HG03280 (cell line): ENCODE results near the gene OCIAD2.
"Not testable (repeated sequence)": the region's sequence is repeated elsewhere in the genome, so short reads cannot be mapped to it uniquely, and the experiment has no call there.

Experiments
- ATAC-seq: cut with Tn5 transposase; IDR thresholded peaks from one replicate; pipeline ENCODE4 v1.9.1; 2021; ENCODE audit warnings: mild to moderate bottlenecking, moderate library complexity; ENCODE audit not compliant: unreplicated experiment

OCIAD2 gene

DNA sequence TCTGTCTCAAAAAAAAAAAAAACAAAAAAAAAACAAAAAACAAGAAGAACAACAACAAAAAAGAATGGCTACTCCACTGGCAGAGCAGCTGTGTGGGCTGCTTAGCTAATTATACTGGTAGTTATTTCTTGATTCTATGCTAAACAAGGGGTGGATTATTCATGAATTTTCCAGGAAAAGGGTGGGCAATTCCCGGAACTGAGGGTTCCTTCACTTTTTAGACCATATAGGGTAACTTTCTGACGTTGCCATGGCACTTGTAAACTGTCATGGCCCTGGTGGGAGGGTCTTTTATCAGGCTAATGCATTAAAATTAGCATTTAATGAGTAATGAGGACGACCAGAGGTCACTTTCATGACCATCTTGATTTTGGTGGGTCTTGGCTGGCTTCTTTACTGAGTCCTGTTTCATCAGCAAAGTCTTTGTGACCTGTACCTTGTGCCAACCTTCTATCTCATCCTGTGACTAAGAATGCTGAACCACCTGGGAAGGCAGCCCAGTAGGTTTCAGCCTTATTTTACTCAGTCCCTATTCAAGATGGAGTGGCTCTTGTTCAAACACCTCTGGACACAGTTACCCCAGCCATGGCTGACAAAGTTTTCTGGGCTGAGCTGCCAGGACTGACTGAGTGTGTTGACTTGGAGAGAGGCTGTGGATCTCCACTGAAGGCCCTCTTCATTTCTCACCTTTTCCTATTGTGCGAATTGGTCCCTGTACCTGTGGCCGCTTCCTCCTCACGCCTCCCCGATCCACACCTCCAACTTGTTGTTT lies 1.3 kb upstream of the OCIAD2 start:
- no peak for ATAC-seq

DNA sequence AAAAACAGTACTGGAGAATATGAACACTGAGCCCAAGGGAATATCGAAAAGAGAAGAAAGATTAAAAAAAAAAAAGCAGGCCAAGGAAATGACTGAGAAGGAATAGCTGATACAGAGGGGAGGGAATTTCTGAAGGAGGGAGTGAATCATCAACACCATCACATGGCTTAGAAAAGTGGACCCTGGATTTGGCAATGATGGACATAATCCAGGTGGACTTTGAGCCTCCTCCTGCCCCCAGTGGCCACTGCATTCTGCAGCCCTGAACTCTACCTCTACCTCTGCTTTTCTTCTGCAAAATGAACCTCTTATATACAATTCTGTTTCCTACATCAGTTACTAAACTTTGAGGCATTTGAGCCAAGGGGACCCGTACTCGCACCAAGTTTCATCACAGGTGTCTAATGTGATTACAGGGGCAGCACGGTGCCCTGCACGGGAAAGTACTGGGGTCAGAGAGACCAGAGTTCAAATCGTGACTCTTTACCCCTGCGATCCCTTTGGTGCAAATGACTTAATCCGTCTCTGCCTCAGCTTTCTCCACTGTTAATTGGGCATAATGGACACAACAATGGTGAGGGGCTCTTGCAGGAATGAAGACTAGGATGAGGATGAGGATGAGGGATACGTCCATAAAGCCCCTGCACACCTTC lies 1.1 kb downstream of the OCIAD2 start:
- no peak for ATAC-seq

DNA sequence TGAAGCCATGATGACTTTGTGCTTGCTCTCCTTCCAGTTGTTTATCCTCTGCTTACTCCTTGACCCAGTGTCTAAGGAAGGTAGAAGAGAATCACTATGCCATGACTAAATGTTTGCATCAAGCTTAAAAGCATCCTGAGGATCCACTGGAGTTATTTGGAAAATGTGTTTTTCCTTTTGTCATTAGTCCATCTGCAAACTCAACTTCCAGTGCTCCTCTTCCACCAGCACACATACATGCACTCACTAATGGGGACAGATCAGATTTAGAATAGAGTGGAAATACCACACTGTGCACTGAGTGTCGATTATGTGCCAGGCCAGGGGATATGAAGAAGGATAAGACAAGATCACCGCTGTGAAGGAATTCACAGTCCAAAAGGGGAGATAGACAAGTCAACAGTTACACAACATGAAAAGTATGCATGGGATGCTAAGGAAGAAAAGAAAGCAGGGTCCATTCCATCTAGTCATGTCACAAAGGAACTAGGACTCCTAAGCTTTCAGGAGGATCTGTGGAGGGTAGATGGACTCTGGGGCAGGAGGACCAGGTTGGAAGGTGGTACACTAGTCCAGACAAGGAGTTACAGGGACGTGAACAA lies 1.9 kb downstream of the OCIAD2 start:
- no peak for ATAC-seq

DNA sequence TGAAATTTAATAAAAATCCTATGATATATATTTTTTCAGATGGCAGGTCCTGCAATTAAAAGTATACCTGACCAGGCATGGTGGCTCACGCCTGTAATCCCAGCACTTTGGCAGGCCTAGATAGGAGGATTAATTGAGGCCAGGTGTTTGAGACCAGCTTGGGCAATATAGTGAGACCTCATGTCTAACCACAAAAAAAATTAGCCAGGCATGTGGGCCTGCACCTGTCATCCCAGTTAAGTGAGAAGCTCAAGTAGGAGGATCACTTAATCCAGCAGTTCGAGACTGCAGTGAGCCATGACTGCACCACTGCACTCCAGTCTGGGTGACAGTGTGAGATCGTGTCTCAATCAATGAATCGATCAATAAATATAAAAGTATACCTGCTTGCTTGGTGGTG lies 2.5 kb downstream of the OCIAD2 start:
- no peak for ATAC-seq

DNA sequence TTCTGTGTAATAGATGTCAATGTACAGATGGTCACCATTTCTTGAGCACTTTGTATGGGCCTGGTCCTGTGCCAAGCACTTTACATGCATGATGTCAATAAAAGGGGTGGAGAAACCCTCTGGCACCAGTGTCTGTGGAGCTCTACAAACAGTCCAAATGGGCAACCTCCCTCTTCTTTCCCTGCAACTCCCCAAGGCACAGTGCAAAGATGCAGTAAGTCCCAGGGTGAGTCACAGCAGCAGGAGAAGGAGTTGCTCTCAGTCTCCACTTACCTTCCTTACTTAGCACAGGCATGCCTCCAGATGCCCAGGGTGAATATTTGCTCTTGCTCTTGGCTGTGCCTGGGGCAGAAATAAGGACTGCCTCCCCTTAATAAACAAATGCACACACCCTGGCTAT lies 4.3 kb downstream of the OCIAD2 start:
- no peak for ATAC-seq

DNA sequence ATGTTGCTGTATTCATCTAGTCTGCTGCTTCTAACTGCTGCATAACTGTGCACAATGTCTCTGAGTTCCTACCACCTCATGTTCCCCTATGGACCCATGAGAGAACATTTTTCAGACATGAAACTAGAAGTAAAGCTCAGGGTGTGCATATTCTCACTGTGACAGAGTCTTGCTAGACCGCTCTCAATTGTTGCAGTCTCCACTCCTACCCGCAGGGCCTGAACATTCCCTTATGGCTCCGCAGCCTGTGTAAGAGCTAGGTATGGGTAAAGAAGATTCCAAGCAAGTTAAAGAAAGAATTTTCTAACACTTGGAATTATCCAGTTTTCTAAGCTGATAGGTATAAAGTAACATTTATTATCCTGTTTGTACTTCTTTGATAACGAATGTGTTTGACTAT lies 5.4 kb downstream of the OCIAD2 start:
- no peak for ATAC-seq

DNA sequence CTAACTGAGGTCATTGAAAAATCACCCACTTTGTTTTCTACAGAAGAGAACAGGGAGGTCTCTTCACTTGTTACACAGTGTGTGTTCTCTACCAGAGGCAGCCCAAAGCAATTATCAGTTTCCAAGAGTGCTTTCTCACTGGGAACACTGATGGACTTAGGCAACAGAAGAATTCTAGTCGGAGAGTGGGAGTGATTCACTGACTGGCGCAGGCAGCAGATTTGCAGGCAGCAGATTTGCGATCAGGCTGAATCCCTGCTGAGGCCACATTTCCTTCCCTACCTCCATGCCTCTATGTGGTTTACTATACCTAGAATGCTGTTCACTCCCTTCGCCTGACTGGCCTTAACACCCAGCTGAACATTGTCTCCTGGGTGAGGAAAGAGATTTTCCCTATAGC lies 6.6 kb downstream of the OCIAD2 start:
- no peak for ATAC-seq

DNA sequence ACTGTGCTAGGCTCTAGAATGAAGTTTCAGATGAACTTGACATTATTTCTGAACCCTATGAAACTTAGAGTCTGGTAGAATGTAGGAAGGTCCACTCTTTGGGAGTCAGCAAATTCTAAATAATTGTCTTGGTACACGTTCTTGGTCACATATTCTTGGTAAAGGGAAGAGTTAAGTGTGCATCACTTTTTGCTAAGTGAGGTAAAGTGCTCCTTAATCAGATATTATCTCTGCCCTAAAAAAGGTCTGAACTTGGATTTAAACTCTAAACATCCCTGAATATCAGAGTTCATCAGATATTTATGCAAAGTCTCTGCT lies 7.2 kb downstream of the OCIAD2 start:
- no peak for ATAC-seq

DNA sequence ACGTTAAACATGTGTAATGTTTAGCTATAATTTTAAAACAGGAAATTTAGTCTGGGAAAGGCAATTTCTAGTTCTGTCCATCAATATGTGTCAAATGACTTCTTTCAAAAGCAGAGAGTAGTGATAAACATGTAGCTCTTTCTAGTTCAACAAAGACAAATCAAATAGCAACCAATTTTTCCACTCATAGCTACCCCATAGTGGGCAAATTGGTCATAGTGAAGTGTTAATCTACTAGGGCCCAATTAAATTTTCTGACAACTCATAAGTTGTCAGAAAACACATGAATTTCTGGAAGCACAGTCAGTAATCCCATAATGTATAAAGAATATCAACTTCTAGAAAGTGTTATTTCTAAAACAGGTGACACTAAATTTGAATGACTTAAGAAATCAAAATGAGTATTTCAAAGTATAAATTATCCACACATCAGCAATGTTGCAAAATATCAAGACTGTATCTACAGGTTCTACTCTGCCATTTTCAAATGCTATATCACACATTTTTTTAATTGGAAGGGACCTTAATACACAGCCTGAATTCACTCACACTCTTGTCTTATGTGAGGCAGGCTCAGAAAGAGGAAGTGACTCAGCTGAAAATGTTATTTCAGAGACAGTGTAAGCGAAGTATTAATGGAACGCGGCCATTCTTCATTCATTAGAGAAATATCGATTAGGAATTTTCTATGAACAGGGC lies 7.7 kb downstream of the OCIAD2 start:
- ATAC-seq: no peak

DNA sequence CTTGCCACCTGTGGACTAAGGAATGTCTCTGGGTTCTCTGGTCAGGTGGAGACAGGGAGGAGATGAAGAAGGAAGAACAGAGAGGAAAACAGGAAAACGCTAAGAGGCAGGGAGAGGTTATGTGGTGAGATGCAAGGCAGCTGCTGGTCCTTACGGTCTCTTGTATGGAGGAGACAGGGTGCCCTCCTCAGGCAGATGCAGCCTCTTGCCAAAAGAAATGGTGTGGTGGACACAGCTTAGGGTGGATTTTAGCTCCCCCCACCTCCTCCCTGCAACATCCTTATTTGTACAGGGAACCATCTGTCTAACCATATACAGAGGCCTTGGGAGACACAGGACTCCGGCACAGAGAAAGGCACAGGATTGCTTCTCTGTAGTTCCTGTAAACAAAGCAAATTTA lies 9.7 kb downstream of the OCIAD2 start:
- ATAC-seq: no peak

DNA sequence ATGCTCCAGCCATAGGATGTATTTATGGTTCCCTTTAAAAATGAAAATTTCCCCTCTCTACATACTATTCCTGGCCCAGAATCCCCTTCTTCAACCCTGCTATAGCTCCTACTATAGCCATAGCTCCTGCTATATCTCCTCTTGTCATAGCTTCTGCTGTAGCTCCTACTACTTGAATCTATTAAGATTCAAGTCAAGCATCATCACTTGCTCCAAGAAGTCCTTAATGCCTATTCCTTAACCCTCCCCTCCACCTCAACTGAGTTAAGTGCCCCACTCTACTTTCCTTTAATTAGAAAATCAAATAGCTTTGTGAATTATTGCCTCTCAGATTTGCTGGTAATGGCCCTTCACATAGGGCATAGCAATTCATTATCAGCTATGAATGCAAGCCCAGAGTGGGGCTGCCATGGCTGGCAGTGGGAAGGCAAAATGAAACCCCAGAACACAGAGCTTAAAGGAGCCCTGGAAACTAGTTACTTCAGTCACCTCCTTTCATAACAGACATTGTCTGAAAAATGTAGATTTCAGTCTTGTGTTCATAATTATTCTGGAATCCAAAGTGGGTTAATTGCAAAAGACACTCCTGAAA lies 15.4 kb downstream of the OCIAD2 start:
- no peak for ATAC-seq

DNA sequence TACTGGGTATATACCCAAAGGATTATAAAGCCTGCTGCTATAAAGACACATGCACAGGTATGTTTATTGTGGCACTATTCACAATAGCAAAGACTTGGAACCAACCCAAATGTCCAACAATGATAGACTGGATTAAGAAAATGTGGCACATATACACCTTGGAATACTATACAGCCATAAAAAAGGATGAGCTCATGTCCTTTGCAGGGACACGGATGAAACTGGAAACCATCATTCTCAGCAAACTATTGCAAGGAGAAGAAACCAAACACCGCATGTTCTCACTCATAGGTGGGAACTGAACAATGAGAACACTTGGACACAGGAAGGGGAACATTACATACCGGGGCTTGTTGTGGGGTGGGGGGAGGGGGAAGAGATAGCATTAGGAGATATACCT lies 16.8 kb downstream of the OCIAD2 start:
- ATAC-seq: not testable (repeated sequence)

DNA sequence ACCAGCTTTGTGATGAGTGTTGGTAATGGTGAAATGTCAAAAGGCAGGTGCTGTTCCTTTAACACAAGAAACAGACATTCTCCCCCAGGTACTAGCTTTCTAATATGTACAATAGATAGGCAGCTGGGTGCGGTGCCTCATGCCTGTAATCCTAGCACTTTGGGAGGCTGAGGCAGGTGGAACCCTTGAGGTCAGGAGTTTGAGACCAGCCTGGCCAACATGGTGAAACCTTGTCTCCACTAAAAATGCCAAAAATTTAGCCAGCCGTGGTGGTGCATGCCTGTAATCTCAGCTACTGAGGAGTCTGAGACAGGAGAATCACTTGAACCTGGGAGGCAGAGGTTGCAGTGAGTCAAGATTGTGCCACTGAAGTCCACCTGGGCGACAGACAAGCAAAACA lies 24.9 kb downstream of the OCIAD2 start:
- ATAC-seq: not testable (repeated sequence)

DNA sequence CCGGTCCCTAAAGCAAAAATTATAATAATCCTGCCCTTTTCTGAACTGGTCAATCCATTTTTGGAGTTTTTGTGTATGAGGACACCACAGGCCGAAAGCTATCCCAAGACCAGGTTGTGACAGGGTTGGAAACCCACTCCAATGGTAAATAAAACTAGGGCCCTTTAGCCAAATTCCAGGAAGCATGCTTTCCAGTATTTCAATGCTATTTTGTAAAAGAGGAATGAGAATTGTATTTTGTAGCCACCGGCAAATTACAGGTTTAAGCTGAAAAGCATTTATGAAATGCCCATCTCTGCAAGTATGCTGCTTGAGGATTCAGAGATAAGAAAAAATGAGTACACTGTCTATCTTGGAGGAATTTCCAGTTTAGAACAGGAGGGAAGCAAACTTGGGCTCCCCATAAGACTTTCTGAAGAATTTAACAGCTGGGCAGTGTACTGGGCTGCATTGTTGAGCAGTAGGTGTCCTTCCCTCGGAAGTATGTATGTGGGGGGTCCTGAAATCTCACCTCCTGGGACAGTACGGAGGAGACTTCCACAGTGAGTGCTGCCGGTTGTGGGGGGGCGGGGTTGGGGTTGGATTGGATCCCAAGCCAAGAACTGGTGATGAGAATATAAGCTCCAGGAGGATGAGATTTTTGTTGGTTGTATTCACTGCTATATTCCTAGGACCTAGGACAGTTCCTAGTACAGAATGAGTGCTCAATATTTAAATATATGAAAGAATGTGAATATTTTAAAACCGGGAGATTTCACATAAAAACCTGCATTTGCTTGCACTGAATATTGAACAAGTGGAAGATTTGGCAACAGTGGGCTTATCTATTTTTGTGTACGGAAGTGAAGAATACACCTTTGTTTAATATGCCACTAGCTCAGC lies 26.8 kb downstream of the OCIAD2 start:
- ATAC-seq: no peak

DNA sequence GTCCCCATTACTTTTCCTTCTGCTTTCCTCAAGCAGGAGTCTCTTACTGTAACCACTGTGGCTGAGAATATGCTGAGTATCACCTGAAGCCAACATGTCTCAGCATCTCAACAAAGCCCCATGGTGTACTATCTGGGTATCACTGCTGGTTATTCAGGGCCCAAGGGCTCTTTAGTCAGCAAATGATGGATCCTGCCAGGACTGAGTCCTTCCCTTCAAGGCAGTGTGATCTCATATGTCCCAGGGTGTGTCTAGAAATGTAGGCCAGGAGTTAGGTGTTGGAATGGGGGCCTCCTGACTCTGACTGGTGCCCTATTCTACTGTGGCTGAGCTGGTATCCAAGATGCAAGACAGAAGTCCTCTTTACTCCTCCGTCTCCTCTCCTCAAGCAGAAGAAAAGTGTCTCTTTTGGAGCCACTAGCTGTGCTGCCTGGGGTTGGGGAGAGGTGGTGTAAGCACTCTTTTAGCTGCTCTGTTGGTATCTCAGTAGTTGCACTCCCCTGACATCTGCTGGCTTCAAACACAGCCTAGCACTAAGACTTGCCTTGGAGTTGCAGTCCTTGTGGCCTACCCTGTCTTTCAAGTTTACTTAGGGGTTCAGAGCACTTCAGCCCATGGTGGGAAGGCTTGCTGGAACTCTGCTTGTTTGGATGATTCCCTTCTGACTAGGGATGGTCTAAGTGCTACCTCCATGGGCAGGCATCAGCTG lies 28.6 kb downstream of the OCIAD2 start:
- no peak for ATAC-seq

DNA sequence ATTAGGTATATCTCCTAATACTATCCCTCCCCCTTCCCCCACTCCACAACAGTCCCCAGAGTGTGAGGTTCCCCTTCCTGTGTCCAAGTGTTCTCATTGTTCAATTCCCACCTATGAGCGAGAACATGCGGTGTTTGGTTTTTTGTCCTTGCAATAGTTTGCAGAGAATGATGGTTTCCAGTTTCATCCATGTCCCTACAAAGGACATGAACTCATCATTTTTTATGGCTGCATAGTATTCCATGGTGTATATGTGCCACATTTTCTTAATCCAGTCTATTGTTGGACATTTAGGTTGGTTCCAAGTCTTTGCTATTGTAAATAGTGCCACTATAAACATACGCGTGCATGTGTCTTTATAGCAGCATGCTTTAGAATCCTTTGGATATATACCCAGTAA lies 41.9 kb downstream of the OCIAD2 start:
- ATAC-seq: not testable (repeated sequence)

DNA sequence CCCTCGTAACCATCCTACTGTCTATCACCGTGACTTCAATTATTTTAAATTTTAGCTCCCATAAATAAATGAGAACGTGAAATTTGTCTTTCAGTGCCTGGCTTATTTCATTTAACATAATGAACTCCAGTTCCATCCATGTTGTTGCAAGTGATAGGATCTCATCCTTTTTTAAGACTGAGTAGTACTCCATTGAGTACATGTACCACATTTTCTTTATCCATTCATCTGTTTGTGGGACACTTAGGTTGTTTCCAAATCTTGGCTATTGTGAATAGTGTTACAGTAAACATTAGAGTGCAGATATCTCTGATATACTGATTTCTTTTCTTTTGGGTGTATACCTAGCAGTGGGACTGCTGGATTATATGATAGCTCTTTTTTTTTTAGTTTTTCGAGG lies 42.8 kb downstream of the OCIAD2 start:
- ATAC-seq: no peak

DNA sequence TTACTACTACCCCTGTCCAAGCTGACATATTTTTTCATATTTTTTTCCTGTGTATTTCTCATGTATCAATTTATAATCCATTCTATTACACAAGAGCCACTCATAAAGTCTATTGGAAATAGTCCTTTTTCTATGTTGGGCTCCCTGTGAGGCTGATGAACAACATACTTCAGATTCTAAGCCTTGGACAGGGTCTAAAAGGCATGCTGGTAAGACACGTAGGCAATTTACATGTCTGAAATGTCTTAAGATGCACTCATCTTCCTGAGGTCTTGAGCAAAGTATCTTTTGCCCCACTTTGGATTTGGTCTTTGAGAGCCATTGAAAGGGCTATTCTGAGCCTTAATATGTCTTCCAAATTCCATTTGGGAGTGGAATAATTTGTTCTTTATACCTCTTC lies 43.9 kb downstream of the OCIAD2 start:
- no peak for ATAC-seq

DNA sequence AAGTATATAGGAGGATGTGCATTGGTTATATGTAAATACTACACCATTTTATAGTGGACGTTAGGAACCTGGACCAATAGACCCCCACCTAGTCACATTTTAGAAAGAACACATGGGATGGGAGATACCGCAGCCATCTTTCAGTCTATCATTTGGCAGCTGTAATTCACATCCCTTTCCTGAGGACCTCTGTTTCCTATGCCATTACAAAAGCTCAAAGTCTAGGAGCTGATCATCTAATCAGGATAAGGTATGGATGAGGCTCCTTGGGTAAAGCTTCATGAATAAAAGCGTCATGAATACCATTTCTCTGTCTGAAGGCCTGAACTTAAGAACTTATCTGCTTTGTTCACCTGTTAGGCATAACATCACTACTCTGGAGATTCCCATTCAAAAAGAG lies 44.5 kb downstream of the OCIAD2 start:
- no peak for ATAC-seq

DNA sequence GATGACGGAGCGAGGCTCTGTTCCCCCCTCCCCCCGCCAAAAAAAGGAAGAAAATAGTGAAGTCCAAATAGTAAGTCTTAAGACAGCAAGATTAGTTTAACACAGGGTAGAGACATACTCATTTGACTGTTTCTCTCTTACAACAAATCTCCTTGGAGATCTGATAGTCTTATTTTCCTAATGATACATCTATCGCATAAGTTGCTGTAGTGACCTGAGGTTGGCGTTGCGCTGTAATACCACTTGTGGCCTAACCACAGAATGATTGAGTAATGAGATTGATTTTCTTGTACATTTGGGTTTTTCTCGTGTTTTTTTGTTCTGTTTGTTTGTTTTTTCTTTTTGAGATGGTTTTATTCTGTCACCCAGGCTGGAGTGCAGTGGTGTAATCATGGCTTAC lies 48.4 kb downstream of the OCIAD2 start:
- ATAC-seq: no peak
